Thoracic aorta (tissue), 2 donors: ENCODE measurements around the gene SREBF1. TPM values are rescaled to one million over a fixed set of nuclear protein-coding genes. Genes with fewer than 3 reads are reported as not detected.

ENCODE experiments used
- ATAC-seq: fragments of 150-250 bp; one replicate; pipeline ENCODE4 v1.8.0; 2017; ENCODE audit warnings: low read depth; ENCODE audit not compliant: insufficient number of reproducible peaks, low FRiP score
- DNase-seq: peaks from one replicate; pipeline ENCODE4 v3.0.0-alpha.2; 2020; ENCODE audit warnings: low spot score
- H3K27ac ChIP-seq, 2 donors: fragments of 200-600 bp; sonication (generic); 1 replicate in 1 of 2; 2 replicates in 1 of 2; pipeline ENCODE4 v1.5.1; 2016; ENCODE audit warnings: mild to moderate bottlenecking in 2 of 2, moderate library complexity in 2 of 2
- H3K27me3 ChIP-seq: fragments of 200-600 bp; sonication (generic); replicated peaks from 2 replicates; pipeline ENCODE4 v1.6.0; 2016; ENCODE audit warnings: mild to moderate bottlenecking; ENCODE audit not compliant: insufficient read depth
- H3K36me3 ChIP-seq: fragments of 200-600 bp; sonication (generic); one replicate; pipeline ENCODE4 v1.5.1; 2016
- H3K4me1 ChIP-seq, 2 donors: fragments of 200-600 bp; sonication (generic); 1 replicate in 1 of 2; 2 replicates in 1 of 2; pipeline versions ENCODE4 v1.5.1 to v1.6.0; 2016; ENCODE audit warnings: low read depth in 2 of 2, mild to moderate bottlenecking in 1 of 2; ENCODE audit not compliant: control insufficient read depth in 1 of 2
- H3K4me3 ChIP-seq: fragments of 200-600 bp; sonication (generic); 2 replicates; pipeline ENCODE4 v1.5.1; 2016; ENCODE audit warnings: mild to moderate bottlenecking
- H3K9me3 ChIP-seq: fragments of 200-600 bp; sonication (generic); 2 replicates; pipeline ENCODE4 v1.5.1; 2016
- total RNA-seq, 2 donors: library from RNA; depleted of rRNA; stranded (reverse); fragments of >200 nt; gene quantifications; one replicate each; pipeline versions ENCODE4 v1.1.0 to v1.2.3, GENCODE V29; 2016
- TF ChIP-seq, protein P1 (sequence below): fragments of 200-600 bp; sonication (generic); IDR thresholded peaks from one replicate; pipeline ENCODE4 v1.5.1; 2019; ENCODE audit warnings: antibody characterized with exemption

The SREBF1 gene
- total RNA-seq, 2 donors from 2014 or later: 56.2 to 64.2 TPM

DNA sequence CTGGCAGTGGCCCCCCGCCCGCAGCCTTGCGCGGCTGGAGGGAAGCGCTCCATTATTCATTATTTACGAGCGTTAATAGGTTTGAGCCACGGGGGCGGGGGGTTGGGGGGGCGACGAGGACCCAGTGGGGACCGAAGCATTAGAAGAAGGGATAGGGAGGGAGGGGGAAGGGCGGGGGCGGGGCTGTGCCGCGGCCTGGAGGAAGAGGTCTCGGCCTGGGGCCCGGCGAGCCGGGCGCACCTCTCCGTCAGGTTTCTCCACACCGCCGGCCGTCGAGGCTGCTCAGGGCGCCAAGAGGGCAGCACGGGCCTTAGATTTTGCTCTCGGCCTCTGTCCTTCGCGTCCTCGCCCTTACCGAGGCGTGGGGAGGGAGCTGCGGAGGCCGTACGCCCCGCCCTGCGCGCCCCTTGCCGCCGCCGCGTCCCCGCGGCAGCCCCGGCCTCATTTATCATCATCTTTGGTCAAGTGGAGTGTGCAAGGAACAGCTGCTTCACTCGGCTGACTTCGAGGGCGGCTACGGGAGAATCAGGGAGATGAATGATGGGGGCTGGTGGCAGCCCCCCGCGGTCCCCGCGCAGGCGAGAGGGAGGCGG, 54.2 kb downstream of the SREBF1 start:
- Histone ChIP-seq H3K27ac (peak overlapping the region in 1 of 2 donors; percentile 72), H3K4me1 (peaks cover 13 to 48% of the 10 kb centered on the region in 2 donors), H3K4me3 (peak overlapping the region; percentile 85), H3K9me3 (no peaks in the 10 kb centered on the region), H3K27me3 (no peaks in the 10 kb centered on the region), H3K36me3 (no peaks in the 10 kb centered on the region)
- TF ChIP-seq, protein P1, sequence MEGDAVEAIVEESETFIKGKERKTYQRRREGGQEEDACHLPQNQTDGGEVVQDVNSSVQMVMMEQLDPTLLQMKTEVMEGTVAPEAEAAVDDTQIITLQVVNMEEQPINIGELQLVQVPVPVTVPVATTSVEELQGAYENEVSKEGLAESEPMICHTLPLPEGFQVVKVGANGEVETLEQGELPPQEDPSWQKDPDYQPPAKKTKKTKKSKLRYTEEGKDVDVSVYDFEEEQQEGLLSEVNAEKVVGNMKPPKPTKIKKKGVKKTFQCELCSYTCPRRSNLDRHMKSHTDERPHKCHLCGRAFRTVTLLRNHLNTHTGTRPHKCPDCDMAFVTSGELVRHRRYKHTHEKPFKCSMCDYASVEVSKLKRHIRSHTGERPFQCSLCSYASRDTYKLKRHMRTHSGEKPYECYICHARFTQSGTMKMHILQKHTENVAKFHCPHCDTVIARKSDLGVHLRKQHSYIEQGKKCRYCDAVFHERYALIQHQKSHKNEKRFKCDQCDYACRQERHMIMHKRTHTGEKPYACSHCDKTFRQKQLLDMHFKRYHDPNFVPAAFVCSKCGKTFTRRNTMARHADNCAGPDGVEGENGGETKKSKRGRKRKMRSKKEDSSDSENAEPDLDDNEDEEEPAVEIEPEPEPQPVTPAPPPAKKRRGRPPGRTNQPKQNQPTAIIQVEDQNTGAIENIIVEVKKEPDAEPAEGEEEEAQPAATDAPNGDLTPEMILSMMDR: no peak
- no peak for DNase-seq
- ATAC-seq: no peak

DNA sequence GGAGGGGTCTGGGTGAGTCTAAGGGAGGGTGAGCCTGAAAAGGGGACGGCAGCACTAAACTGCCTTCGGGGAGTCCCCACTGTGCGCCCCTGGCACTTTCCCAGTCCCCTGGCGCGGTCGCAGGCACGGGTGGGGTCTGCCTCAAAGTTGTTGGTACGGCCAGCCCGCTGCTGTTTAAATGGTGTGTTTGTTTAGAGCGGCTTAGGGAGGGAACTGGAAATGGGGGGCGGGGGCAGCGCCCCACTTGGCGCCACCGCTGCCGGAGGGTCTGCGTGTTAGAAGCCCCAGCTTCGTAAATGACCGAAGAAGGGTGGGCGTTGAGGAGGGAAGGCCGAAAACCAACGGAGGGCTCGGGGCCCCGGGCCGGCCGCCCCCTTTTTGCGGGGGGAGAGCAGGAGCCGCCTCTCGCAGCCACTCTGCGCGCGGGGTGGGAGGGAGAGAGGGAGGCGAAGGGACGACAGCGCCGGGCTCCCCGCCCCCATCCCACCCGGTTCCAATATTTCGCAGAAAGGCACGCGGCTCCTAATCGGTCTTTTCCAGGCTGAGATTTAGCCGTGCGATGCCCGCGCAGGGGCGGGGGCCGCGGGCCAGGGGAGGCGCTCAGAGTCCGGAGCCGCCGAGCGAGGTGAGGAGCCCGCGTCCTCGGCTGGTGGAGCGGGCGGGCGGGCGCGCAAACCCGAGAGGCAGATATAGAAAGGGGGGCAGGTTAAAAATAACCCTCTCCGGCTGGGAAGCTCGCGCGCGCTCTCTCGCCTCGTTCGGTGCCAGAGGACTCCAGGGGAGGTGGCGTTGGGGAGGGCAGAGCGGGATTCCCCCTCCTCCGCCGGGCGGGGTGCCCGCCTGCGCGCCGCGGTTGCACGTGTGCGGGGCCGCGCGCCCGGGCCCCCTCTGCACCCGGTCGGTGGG, 54.9 kb downstream of the SREBF1 start:
- H3K36me3 ChIP-seq: no peaks in the 10 kb centered on the region
- H3K9me3 ChIP-seq: no peaks in the 10 kb centered on the region
- TF ChIP-seq, protein P1: no peak
- DNase-seq (no peak), ATAC-seq (peak; percentile 62)
- peak overlapping the region; percentile 72 for H3K27ac ChIP-seq
- H3K4me3 ChIP-seq: peak overlapping the region; percentile 85
- H3K4me1 ChIP-seq: peaks cover 13 to 48% of the 10 kb centered on the region in 2 donors
- no peaks in the 10 kb centered on the region for H3K27me3 ChIP-seq

DNA sequence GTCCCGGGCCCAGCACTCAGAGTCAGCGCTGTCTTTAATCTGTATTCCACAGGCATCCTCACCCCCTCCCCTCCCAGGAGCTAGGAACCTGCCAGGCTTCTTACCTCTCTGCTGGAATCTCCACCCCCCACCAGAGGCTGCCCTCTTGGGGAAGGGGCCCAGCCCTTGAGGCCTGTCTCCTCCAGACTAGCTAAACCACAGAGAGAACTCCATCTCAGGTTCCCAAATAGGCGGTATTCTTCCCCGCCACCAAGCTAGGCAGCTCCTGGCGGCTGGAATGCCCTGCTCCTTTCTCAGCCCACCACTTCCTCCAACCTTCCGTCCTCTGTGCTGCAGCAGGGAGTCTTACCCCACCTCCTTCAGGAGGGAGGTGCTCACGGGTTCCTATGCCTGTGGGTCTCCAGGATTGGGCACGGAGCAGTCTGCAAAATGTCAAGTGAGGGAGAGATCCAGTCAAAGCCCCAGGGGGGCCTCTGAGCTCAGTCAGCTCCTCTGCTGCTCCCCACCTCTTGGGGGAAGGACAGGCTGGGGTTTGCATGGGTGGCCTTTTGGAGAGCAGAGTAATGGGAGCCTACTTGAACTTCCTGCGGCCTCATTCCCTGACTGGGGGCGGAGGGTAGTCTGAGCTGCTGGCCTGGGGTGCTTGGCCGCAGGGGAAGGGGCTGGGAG, 55.7 kb downstream of the SREBF1 start:
- H3K4me3 ChIP-seq: peak overlapping the region; percentile 85
- ATAC-seq: no peak

DNA sequence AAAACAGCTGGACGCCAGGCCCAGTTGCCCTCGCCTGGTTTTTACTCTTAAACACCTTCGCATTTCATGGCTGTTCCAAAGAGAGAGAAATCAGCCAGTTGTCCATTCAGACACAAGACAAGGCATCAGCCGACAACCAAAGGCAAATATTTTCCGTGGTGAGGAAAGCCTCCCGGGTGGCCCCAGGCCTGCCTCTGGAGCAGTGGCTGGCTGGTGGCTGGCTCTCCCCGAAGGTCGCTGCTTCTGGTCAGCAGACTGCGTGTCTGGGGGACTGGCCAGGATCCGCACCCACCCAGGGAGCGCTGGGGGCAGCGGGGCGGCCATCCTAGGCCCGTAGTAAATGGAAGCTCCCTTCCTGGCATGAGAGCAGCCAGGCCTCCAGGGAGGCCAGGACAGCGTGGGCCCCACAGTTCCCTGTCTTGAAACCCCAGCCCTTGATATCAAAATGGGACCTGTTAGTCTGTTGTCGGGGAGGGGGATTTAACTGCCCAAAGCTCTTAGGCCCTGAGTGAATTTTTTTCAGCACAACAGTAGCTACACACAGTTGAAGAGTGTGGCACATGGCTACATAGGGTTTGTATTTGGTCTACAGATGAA, 57.7 kb downstream of the SREBF1 start:
- Histone ChIP-seq H3K36me3 (no peaks in the 10 kb centered on the region), H3K4me1 (peaks cover 13 to 46% of the 10 kb centered on the region in 2 donors), H3K27me3 (no peaks in the 10 kb centered on the region), H3K9me3 (no peaks in the 10 kb centered on the region), H3K27ac (peak overlapping the region in 1 of 2 donors; percentile 16), H3K4me3 (no peak overlapping the region)
- DNase-seq: no peak
- ATAC-seq: no peak
- TF ChIP-seq, protein P1: no peak

More for the DNA sequence above, 55.7 kb downstream of the SREBF1 start:
- Histone ChIP-seq H3K27ac (peak overlapping the region; percentile 72), H3K4me1 (peaks cover 13 to 48% of the 10 kb centered on the region in 2 donors), H3K36me3 (no peaks in the 10 kb centered on the region), H3K9me3 (no peaks in the 10 kb centered on the region), H3K27me3 (no peaks in the 10 kb centered on the region)
- no peak for DNase-seq
- TF ChIP-seq, protein P1: peak; percentile 33
